Lower leg skin (tissue), 4 donors: ENCODE data around the gene SLC25A33. TPM values are rescaled to one million over a fixed set of nuclear protein-coding genes. Genes with fewer than 3 reads are reported as not detected.
"Not testable (repeated sequence)": the region's sequence is repeated elsewhere in the genome, so short reads cannot be mapped to it uniquely, and the experiment has no call there.

Experiments used
- DNase-seq, 2 donors: peaks; one replicate each; pipeline ENCODE4 v3.0.0-alpha.2; 2019; ENCODE audit warnings: low spot score in 2 of 2
- H3K4me3 ChIP-seq: fragments of 200-600 bp; sonication (generic); 2 replicates; pipeline ENCODE4 v1.5.1; 2017; ENCODE audit warnings: mild to moderate bottlenecking, low read depth; ENCODE audit not compliant: poor library complexity, severe bottlenecking
- CTCF ChIP-seq, 3 donors: fragments of 450-650 bp; IDR thresholded peaks; one replicate each; pipeline ENCODE4 v1.5.1; 2016; ENCODE audit warnings: antibody characterized with exemption in 3 of 3, mild to moderate bottlenecking in 3 of 3, moderate library complexity in 2 of 3
- POLR2A ChIP-seq, 2 donors: fragments of 450-650 bp; IDR thresholded peaks; one replicate each; pipeline ENCODE4 v1.6.1; 2016 to 2017; ENCODE audit warnings: antibody characterized with exemption in 2 of 2, mild to moderate bottlenecking in 1 of 2, moderate library complexity in 1 of 2
- WGBS, 2 donors: methylation state at CpG; one replicate each; pipeline ENCODE4 v1.1.5; 2018; 5-methylcytosine and 5-hydroxymethylcytosine counted together
- intact Hi-C: fragments of 100-400 bp; cut with DNase I; formaldehyde crosslinking; loops from one replicate; pipeline ENCODE4 v1.15.0; 2023; ENCODE audit warnings: low total_unique reads
- total RNA-seq, 4 donors: library from RNA; depleted of rRNA; stranded (reverse); fragments of >200 nt; gene quantifications; one replicate each; pipeline ENCODE4 v1.1.0, GENCODE V29; 2016

SLC25A33 gene
- total RNA-seq, 4 donors from 2014 or later: 2.2 to 6.9 (median 4.8) TPM

- 70 to 72% methylated on average over 11 of the region's 11 CpGs for WGBS, 2 donors
- no peak overlapping the region for H3K4me3 ChIP-seq
- intact Hi-C loops: no loop called here
- no peak for DNase-seq
- TF ChIP-seq CTCF (IDR thresholded peaks at IDR 0.05) (no peak), POLR2A (IDR thresholded peaks at IDR 0.05) (no peak)
Measured at GRCh38 chr1:9558946-9559545, 19.8 kb downstream of the SLC25A33 start.

GRCh38 chr1:9559673-9560072, 20.4 kb downstream of the SLC25A33 start:
- intact Hi-C loops: no loop called here
- no peak for TF ChIP-seq POLR2A (IDR thresholded peaks at IDR 0.05)
- no peak for TF ChIP-seq CTCF (IDR thresholded peaks at IDR 0.05)
- WGBS, 2 donors: 76 to 82% methylated on average over 5 of the region's 5 CpGs
- H3K4me3 ChIP-seq: no peak overlapping the region
- DNase-seq: no peak

- DNase-seq, intact Hi-C loops, H3K4me3 ChIP-seq: not testable (repeated sequence)
- 90 to 95% methylated on average over 17 of the region's 17 CpGs for WGBS, 2 donors
Measured at GRCh38 chr1:9560090-9560489, 20.8 kb downstream of the SLC25A33 start.

- no peak overlapping the region for H3K4me3 ChIP-seq
- DNase-seq: peak in 1 of 2 donors; percentile 30
- no peak for TF ChIP-seq POLR2A (IDR thresholded peaks at IDR 0.05)
- no peak for TF ChIP-seq CTCF (IDR thresholded peaks at IDR 0.05)
- WGBS, 2 donors: 5 to 8% methylated on average over 3 of the region's 3 CpGs
- intact Hi-C loops: no loop called here
Measured at GRCh38 chr1:9561429-9561828, 22.2 kb downstream of the SLC25A33 start.

- TF ChIP-seq CTCF (IDR thresholded peaks at IDR 0.05) (no peak), POLR2A (IDR thresholded peaks at IDR 0.05) (no peak)
- no peak overlapping the region for H3K4me3 ChIP-seq
- intact Hi-C loops: no loop called here
- no peak for DNase-seq
- WGBS, 2 donors: 71 to 85% methylated on average over 1 of the region's 1 CpG
Measured at GRCh38 chr1:9569267-9569666, 30.0 kb downstream of the SLC25A33 start.

- intact Hi-C loops, DNase-seq, H3K4me3 ChIP-seq: not testable (repeated sequence)
- 84 to 85% methylated on average over 16 of the region's 16 CpGs for WGBS, 2 donors
Measured at GRCh38 chr1:9570886-9571529, 31.7 kb downstream of the SLC25A33 start.

GRCh38 chr1:9573723-9574122, 34.5 kb downstream of the SLC25A33 start:
- 66 to 71% methylated on average over 2 of the region's 2 CpGs for WGBS, 2 donors
- TF ChIP-seq POLR2A (IDR thresholded peaks at IDR 0.05): no peak
- TF ChIP-seq CTCF (IDR thresholded peaks at IDR 0.05): no peak
- no peak for DNase-seq
- no peak overlapping the region for H3K4me3 ChIP-seq
- intact Hi-C loops: no loop called here
